ENCODE measurements around the gene VDAC2.

Gene VDAC2

GRCh38 chr10:75253281-75254220, 43.0 kb downstream of the VDAC2 start:
- H2BK5ac ChIP-seq (ENCODE audit: low read length) = no peak overlapping the region
- no peaks in the 10 kb centered on the region for H3K79me1 ChIP-seq (ENCODE audit: low read length)
- H3K36me3 ChIP-seq (ENCODE audit: control insufficient read depth, insufficient read depth, low read length) = no peaks in the 10 kb centered on the region
- H3K4me1 ChIP-seq (ENCODE audit: control insufficient read depth, low read depth, low read length) = no peaks in the 10 kb centered on the region
- no peak overlapping the region for H3K27ac ChIP-seq (ENCODE audit: low read depth, low read length)
- no peak overlapping the region for H3K56ac ChIP-seq (ENCODE audit: low read length)
- H3K4me3 ChIP-seq (ENCODE audit: low read length) = no peak overlapping the region
- no peak overlapping the region for H4K8ac ChIP-seq (ENCODE audit: low read depth, low read length)
- H3K27me3 ChIP-seq (ENCODE audit: insufficient read depth, low read length, poor library complexity) = no peaks in the 10 kb centered on the region
- H3K79me2 ChIP-seq (ENCODE audit: control insufficient read depth, insufficient read depth, low read length) = no peaks in the 10 kb centered on the region
- no peak overlapping the region for H2BK120ac ChIP-seq (ENCODE audit: low read depth, low read length)
- H3K4me2 ChIP-seq (ENCODE audit: low read length) = no peak overlapping the region
- no peak overlapping the region for H3K9ac ChIP-seq (ENCODE audit: low read length)
- H3K4ac ChIP-seq (ENCODE audit: low read depth, low read length) = no peak overlapping the region
- no peak for DNase-seq
- no peak overlapping the region for H4K5ac ChIP-seq (ENCODE audit: low read length)
- no peak overlapping the region for H3K23ac ChIP-seq (ENCODE audit: low read length)
- no peak overlapping the region for H2BK15ac ChIP-seq (replicated peaks; ENCODE audit: low read depth)
- no peak overlapping the region for H3K18ac ChIP-seq (ENCODE audit: low read length)
- H2AK5ac ChIP-seq (ENCODE audit: low read length) = no peak overlapping the region
- no CpG with 5 or more reads among the region's 1 CpG for WGBS (ENCODE audit: extremely low coverage, insufficient coverage, low lambda C conversion rate)

DNA sequence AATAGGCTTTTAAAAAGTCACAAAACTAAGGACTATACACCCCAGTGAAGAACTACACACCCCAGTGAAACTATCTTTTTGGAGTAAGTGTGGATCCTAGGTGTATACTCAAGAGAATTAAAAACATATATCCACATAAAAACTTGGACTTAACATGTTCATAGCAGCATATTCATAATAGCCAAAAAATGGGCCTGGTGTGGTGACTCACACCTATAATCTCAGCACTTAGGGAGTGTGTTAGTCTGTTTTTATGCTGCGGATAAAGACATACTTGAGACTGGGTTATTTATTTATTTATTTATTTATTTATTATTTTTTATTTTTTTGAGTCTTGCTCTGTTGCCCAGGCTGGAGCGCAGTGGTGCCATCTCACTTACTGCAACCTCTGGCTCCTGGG, 44.1 kb downstream of the VDAC2 start:
- Histone ChIP-seq H3K4me1 (ENCODE audit: control insufficient read depth, low read depth, low read length) (no peaks in the 10 kb centered on the region), H2BK15ac (replicated peaks; ENCODE audit: low read depth) (no peak overlapping the region), H3K36me3 (ENCODE audit: control insufficient read depth, insufficient read depth, low read length) (no peaks in the 10 kb centered on the region), H4K5ac (ENCODE audit: low read length) (no peak overlapping the region), H3K79me1 (ENCODE audit: low read length) (no peaks in the 10 kb centered on the region), H3K4ac (ENCODE audit: low read depth, low read length) (no peak overlapping the region), H2BK120ac (ENCODE audit: low read depth, low read length) (no peak overlapping the region), H3K27ac (ENCODE audit: low read depth, low read length) (no peak overlapping the region), H3K18ac (ENCODE audit: low read length) (no peak overlapping the region), H3K4me2 (ENCODE audit: low read length) (no peak overlapping the region), H3K56ac (ENCODE audit: low read length) (no peak overlapping the region), H3K4me3 (ENCODE audit: low read length) (no peak overlapping the region), H2AK5ac (ENCODE audit: low read length) (no peak overlapping the region), H3K27me3 (ENCODE audit: insufficient read depth, low read length, poor library complexity) (no peaks in the 10 kb centered on the region), H3K79me2 (ENCODE audit: control insufficient read depth, insufficient read depth, low read length) (no peaks in the 10 kb centered on the region), H3K23ac (ENCODE audit: low read length) (no peak overlapping the region), H3K9ac (ENCODE audit: low read length) (no peak overlapping the region), H2BK5ac (ENCODE audit: low read length) (no peak overlapping the region), H4K8ac (ENCODE audit: low read depth, low read length) (no peak overlapping the region)
- WGBS (ENCODE audit: extremely low coverage, insufficient coverage, low lambda C conversion rate) = no CpG with 5 or more reads among the region's 2 CpGs
- no peak for DNase-seq

DNA sequence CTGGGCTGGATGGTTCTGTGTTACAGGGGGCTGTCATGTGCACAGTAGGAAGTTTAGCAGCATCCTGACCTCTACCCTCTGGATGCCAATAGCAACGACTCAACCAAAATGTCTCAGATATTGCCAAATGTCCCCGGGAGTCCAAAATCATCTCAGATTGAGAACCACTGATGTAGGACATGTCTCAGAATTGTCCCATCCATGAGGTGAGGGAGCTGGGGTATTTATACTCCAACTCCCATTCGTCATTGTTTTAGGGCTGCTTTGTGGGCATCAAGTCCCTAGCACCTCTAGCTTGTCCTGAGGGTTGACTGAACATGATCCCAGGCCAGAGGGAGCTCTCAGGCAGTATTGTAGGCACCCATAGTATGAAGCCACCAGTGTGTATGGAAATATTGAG, 50.4 kb downstream of the VDAC2 start:
- Histone ChIP-seq H3K23ac (ENCODE audit: low read length) (no peak overlapping the region), H2BK15ac (replicated peaks; ENCODE audit: low read depth) (no peak overlapping the region), H2BK120ac (ENCODE audit: low read depth, low read length) (no peak overlapping the region), H3K36me3 (ENCODE audit: control insufficient read depth, insufficient read depth, low read length) (no peaks in the 10 kb centered on the region), H3K9ac (ENCODE audit: low read length) (no peak overlapping the region), H4K8ac (ENCODE audit: low read depth, low read length) (no peak overlapping the region), H3K56ac (ENCODE audit: low read length) (no peak overlapping the region), H3K27me3 (ENCODE audit: insufficient read depth, low read length, poor library complexity) (no peaks in the 10 kb centered on the region), H2BK5ac (ENCODE audit: low read length) (no peak overlapping the region), H3K4me3 (ENCODE audit: low read length) (no peak overlapping the region), H4K5ac (ENCODE audit: low read length) (no peak overlapping the region), H3K18ac (ENCODE audit: low read length) (no peak overlapping the region), H2AK5ac (ENCODE audit: low read length) (no peak overlapping the region), H3K79me1 (ENCODE audit: low read length) (no peaks in the 10 kb centered on the region), H3K4me1 (ENCODE audit: control insufficient read depth, low read depth, low read length) (no peaks in the 10 kb centered on the region), H3K4me2 (ENCODE audit: low read length) (no peak overlapping the region), H3K27ac (ENCODE audit: low read depth, low read length) (no peak overlapping the region), H3K4ac (ENCODE audit: low read depth, low read length) (no peak overlapping the region), H3K79me2 (ENCODE audit: control insufficient read depth, insufficient read depth, low read length) (no peaks in the 10 kb centered on the region)
- WGBS (ENCODE audit: extremely low coverage, insufficient coverage, low lambda C conversion rate) = no CpG with 5 or more reads among the region's 3 CpGs
- no peak for DNase-seq

- H3K18ac ChIP-seq (ENCODE audit: low read length) = no peak overlapping the region
- no peaks in the 10 kb centered on the region for H3K79me2 ChIP-seq (ENCODE audit: control insufficient read depth, insufficient read depth, low read length)
- no peak overlapping the region for H4K5ac ChIP-seq (ENCODE audit: low read length)
- no peak overlapping the region for H2BK5ac ChIP-seq (ENCODE audit: low read length)
- H3K9ac ChIP-seq (ENCODE audit: low read length) = no peak overlapping the region
- no peak overlapping the region for H3K27ac ChIP-seq (ENCODE audit: low read depth, low read length)
- H3K4ac ChIP-seq (ENCODE audit: low read depth, low read length) = no peak overlapping the region
- no peak overlapping the region for H2BK120ac ChIP-seq (ENCODE audit: low read depth, low read length)
- H3K36me3 ChIP-seq (ENCODE audit: control insufficient read depth, insufficient read depth, low read length) = no peaks in the 10 kb centered on the region
- H3K79me1 ChIP-seq (ENCODE audit: low read length) = no peaks in the 10 kb centered on the region
- H3K4me2 ChIP-seq (ENCODE audit: low read length) = no peak overlapping the region
- no peak overlapping the region for H2BK15ac ChIP-seq (replicated peaks; ENCODE audit: low read depth)
- H3K56ac ChIP-seq (ENCODE audit: low read length) = no peak overlapping the region
- H3K4me3 ChIP-seq (ENCODE audit: low read length) = no peak overlapping the region
- H3K27me3 ChIP-seq (ENCODE audit: insufficient read depth, low read length, poor library complexity) = no peaks in the 10 kb centered on the region
- no peak overlapping the region for H2AK5ac ChIP-seq (ENCODE audit: low read length)
- no peaks in the 10 kb centered on the region for H3K4me1 ChIP-seq (ENCODE audit: control insufficient read depth, low read depth, low read length)
- no peak for DNase-seq
- no peak overlapping the region for H4K8ac ChIP-seq (ENCODE audit: low read depth, low read length)
- no peak overlapping the region for H3K23ac ChIP-seq (ENCODE audit: low read length)
- WGBS (ENCODE audit: extremely low coverage, insufficient coverage, low lambda C conversion rate) = no CpG with 5 or more reads among the region's 25 CpGs
Observed at GRCh38 chr10:75261813-75262705, 51.5 kb downstream of the VDAC2 start.

DNA sequence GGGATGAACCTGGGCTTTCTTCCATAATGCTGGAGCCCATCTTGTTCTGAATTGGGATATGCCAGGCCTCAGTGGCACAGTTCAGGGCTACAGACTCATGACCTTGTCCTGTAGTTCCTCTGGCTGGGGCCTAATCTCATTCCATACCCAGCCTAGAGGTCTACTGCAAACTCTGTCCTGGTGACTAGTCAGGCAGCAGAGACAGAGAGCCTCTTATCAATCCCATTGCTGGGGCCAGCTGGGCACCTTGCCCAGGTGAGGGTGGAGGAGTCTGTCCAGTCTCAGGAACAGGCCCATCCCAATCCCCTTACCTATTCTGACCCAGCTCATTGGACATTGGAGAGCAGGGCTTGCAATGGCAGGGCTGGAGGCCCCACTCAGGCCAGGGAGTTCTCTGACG, 53.2 kb downstream of the VDAC2 start:
- no peak overlapping the region for H3K56ac ChIP-seq (ENCODE audit: low read length)
- H4K8ac ChIP-seq (ENCODE audit: low read depth, low read length) = no peak overlapping the region
- H3K18ac ChIP-seq (ENCODE audit: low read length) = no peak overlapping the region
- no peak overlapping the region for H2BK120ac ChIP-seq (ENCODE audit: low read depth, low read length)
- H3K4me2 ChIP-seq (ENCODE audit: low read length) = no peak overlapping the region
- H3K23ac ChIP-seq (ENCODE audit: low read length) = no peak overlapping the region
- H3K79me1 ChIP-seq (ENCODE audit: low read length) = no peaks in the 10 kb centered on the region
- no peak overlapping the region for H4K5ac ChIP-seq (ENCODE audit: low read length)
- no peak overlapping the region for H2AK5ac ChIP-seq (ENCODE audit: low read length)
- DNase-seq = no peak
- H3K9ac ChIP-seq (ENCODE audit: low read length) = no peak overlapping the region
- H3K27ac ChIP-seq (ENCODE audit: low read depth, low read length) = no peak overlapping the region
- H3K79me2 ChIP-seq (ENCODE audit: control insufficient read depth, insufficient read depth, low read length) = no peaks in the 10 kb centered on the region
- no peaks in the 10 kb centered on the region for H3K36me3 ChIP-seq (ENCODE audit: control insufficient read depth, insufficient read depth, low read length)
- no peaks in the 10 kb centered on the region for H3K27me3 ChIP-seq (ENCODE audit: insufficient read depth, low read length, poor library complexity)
- no peak overlapping the region for H3K4ac ChIP-seq (ENCODE audit: low read depth, low read length)
- H3K4me3 ChIP-seq (ENCODE audit: low read length) = no peak overlapping the region
- no CpG with 5 or more reads among the region's 1 CpG for WGBS (ENCODE audit: extremely low coverage, insufficient coverage, low lambda C conversion rate)
- no peak overlapping the region for H2BK15ac ChIP-seq (replicated peaks; ENCODE audit: low read depth)
- no peak overlapping the region for H2BK5ac ChIP-seq (ENCODE audit: low read length)
- no peaks in the 10 kb centered on the region for H3K4me1 ChIP-seq (ENCODE audit: control insufficient read depth, low read depth, low read length)
